Measurements from ENCODE around the gene PCDHGC4.

- TF ChIP-seq EP300 (IDR thresholded peaks at IDR 0.05) = no peak
- no peak for TF ChIP-seq POLR2AphosphoS5 (IDR thresholded peaks at IDR 0.05)
These were observed 31.3 kb downstream of the PCDHGC4 start for GRCh38 chr5:141515946-141516671.

All from upper lobe of left lung (tissue), 4 donors.